Epithelial cell of proximal tubule (primary cell): ENCODE results near the gene FAM24B. TPM values are rescaled to one million over a fixed set of nuclear protein-coding genes. Genes with fewer than 3 reads are reported as not detected.
A peak's percentile ranks its signal among the peaks of the same experiment; 100 is the strongest.
"Not testable (repeated sequence)": the region's sequence is repeated elsewhere in the genome, so short reads cannot be mapped to it uniquely, and the experiment has no call there.

Experiments
- DNase-seq: peaks from one replicate; pipeline ENCODE4 v3.0.0-alpha.2; 2011; ENCODE audit warnings: low read depth
- H3K4me3 ChIP-seq: 2 replicates; pipeline ENCODE4 v1.5.1; 2011; ENCODE audit warnings: low read depth, mild to moderate bottlenecking, low read length
- total RNA-seq: library from RNA; depleted of rRNA; stranded (reverse); fragments of >200 nt; gene quantifications from 2 replicates; pipeline ENCODE4 v1.2.3, GENCODE V29; 2015
- TF ChIP-seq, protein P1 (sequence below): conservative IDR thresholded peaks from 2 replicates; pipeline ENCODE4 v1.5.1; 2012; ENCODE audit warnings: low read depth, mild to moderate bottlenecking, low read length

FAM24B gene
- 2.0 and 9.3 TPM in 2 replicates for total RNA-seq

- peak; percentile 83 for DNase-seq
- peak within 1 kb of the TSS; percentile 73 for H3K4me3 ChIP-seq
- TF ChIP-seq, protein P1, sequence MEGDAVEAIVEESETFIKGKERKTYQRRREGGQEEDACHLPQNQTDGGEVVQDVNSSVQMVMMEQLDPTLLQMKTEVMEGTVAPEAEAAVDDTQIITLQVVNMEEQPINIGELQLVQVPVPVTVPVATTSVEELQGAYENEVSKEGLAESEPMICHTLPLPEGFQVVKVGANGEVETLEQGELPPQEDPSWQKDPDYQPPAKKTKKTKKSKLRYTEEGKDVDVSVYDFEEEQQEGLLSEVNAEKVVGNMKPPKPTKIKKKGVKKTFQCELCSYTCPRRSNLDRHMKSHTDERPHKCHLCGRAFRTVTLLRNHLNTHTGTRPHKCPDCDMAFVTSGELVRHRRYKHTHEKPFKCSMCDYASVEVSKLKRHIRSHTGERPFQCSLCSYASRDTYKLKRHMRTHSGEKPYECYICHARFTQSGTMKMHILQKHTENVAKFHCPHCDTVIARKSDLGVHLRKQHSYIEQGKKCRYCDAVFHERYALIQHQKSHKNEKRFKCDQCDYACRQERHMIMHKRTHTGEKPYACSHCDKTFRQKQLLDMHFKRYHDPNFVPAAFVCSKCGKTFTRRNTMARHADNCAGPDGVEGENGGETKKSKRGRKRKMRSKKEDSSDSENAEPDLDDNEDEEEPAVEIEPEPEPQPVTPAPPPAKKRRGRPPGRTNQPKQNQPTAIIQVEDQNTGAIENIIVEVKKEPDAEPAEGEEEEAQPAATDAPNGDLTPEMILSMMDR, result peak; percentile 4
Observed at GRCh38 chr10:122879339-122880273, at the start of gene FAM24B. Gene FAM24B, minus strand, starts transcription at chr10:122879581. Its CDS starts 29,066 bp downstream, at chr10:122850515.

DNA sequence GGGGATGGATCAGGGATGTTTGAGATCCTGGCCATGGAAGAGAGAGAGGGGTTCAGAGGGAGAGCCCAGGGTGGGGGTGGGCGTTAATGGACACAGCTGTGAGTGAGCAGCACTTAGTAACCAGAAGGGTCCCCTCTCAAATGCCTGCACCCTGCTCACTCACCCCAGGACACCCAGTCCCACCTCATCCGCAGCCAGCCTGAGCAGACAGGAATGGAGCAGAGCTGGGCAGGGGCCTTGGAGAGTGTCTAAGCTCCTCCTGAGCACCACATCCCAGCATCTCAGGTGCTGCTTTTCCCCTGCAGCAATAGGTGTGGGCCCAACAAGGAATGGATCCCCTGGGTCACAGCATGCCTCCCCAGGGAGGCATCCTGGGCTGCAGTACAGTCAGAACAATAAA lies 36.3 kb upstream of the FAM24B start:
- TF ChIP-seq, protein P1, result no peak
- H3K4me3 ChIP-seq, result no peak overlapping the region
- no peak for DNase-seq

- H3K4me3 ChIP-seq, result no peak overlapping the region
- TF ChIP-seq, protein P1, result no peak
- no peak for DNase-seq
Observed at GRCh38 chr10:122911889-122912484, 32.6 kb upstream of the FAM24B start.

- no peak within 1 kb of the TSS for H3K4me3 ChIP-seq
- TF ChIP-seq, protein P1, result no peak
- DNase-seq, result no peak
Observed at GRCh38 chr10:122910310-122910709, 30.9 kb upstream of the FAM24B start, which contains the start of gene FAM24A. Gene FAM24A, plus strand, starts transcription at chr10:122910610. Its CDS starts 1,025 bp downstream, at chr10:122911635.

GRCh38 chr10:122903861-122904260 lies 24.5 kb upstream of the FAM24B start:
- DNase-seq, H3K4me3 ChIP-seq: not testable (repeated sequence)

GRCh38 chr10:122894261-122894944 lies 15.0 kb upstream of the FAM24B start:
- no peak overlapping the region for H3K4me3 ChIP-seq
- TF ChIP-seq, protein P1, result no peak
- no peak for DNase-seq

DNA sequence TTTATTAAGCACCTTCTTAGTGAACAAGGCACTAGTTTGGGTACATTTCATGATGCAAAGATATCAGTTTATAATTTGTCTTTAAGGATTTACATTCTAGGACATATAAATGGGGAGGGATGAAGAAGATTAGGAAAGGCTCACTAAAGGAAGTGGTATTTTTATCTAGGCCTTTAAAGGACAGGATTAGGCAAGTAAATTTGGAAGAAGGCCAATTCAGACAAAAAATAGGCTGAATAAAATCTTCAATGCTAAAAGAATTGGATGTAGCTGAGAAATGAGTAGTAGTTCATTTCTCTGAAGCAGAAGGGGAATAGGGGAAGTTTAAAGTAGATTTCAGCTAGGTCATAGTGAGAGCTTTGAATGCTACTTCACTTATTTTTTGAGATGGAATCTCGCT lies 4.8 kb upstream of the FAM24B start:
- no peak for DNase-seq
- TF ChIP-seq, protein P1, result no peak
- H3K4me3 ChIP-seq, result no peak overlapping the region
